Esophagus (tissue), 2 donors: ENCODE measurements around the gene OTOP3. TPM values are rescaled to one million over a fixed set of nuclear protein-coding genes. Genes with fewer than 3 reads are reported as not detected.
"Not testable (repeated sequence)": the region's sequence is repeated elsewhere in the genome, so short reads cannot be mapped to it uniquely, and the experiment has no call there.

Source experiments
- H3K27ac ChIP-seq, 2 donors: one replicate each; pipeline ENCODE4 v1.5.1; 2013; ENCODE audit warnings: low read depth in 2 of 2, mild to moderate bottlenecking in 2 of 2, inconsistent platforms in 1 of 2, low read length in 1 of 2, moderate library complexity in 1 of 2
- H3K27me3 ChIP-seq, 2 donors: one replicate each; pipeline ENCODE4 v1.6.1; 2013; ENCODE audit warnings: low read length in 2 of 2, control low read depth in 1 of 2, mild to moderate bottlenecking in 1 of 2; ENCODE audit not compliant: insufficient read depth in 2 of 2, control insufficient read depth in 1 of 2
- H3K36me3 ChIP-seq, 2 donors: one replicate each; pipeline ENCODE4 v1.6.1; 2013; ENCODE audit warnings: low read length in 1 of 2; ENCODE audit not compliant: control insufficient read depth in 2 of 2, insufficient read depth in 2 of 2
- H3K4me1 ChIP-seq, 2 donors: one replicate each; pipeline ENCODE4 v1.6.1; 2013; ENCODE audit warnings: low read length in 1 of 2; ENCODE audit not compliant: control insufficient read depth in 2 of 2, insufficient read depth in 2 of 2
- H3K4me3 ChIP-seq, 2 donors: one replicate each; pipeline ENCODE4 v1.5.1; 2013; ENCODE audit warnings: low read length in 2 of 2, mild to moderate bottlenecking in 2 of 2, low read depth in 1 of 2, moderate library complexity in 1 of 2
- H3K9me3 ChIP-seq, 2 donors: one replicate each; pipeline ENCODE4 v1.6.1; 2013; ENCODE audit warnings: mild to moderate bottlenecking in 2 of 2, low read depth in 1 of 2, low read length in 1 of 2, moderate library complexity in 1 of 2; ENCODE audit not compliant: control insufficient read depth in 2 of 2, insufficient read depth in 1 of 2
- WGBS, 2 donors: extraction: QIAGEN DNeasy Blood & Tissue Kit; methylation state at CpG; one replicate each; pipeline ENCODE4 v1.1.7; 2013; 5-methylcytosine and 5-hydroxymethylcytosine counted together
- polyA plus RNA-seq, 2 donors: library from polyadenylated mRNA; stranded (reverse); fragments of 200-250 nt; gene quantifications; one replicate each; pipeline ENCODE4 v1.2.3, GENCODE V29; 2013
- donor health status: healthy with polysubstance abuse.
- donor health status: Bipolar disorder and iron deficiency.

OTOP3 gene
- polyA plus RNA-seq, 2 donors, result 11.2 to 16.1 TPM

GRCh38 chr17:74901353-74902135 is 34.2 kb upstream of the OTOP3 start:
- H3K4me3 ChIP-seq, result no peak overlapping the region
- peaks cover 0 to 12% of the 10 kb centered on the region in 2 donors for H3K4me1 ChIP-seq
- no peak overlapping the region for H3K27ac ChIP-seq
- H3K36me3 ChIP-seq, result no peaks in the 10 kb centered on the region
- no peaks in the 10 kb centered on the region for H3K27me3 ChIP-seq
- WGBS, 2 donors, result 71 to 72% methylated on average over 14 of the region's 14 CpGs
- H3K9me3 ChIP-seq, result no peaks in the 10 kb centered on the region

GRCh38 chr17:74903034-74903433 is 32.7 kb upstream of the OTOP3 start:
- H3K36me3 ChIP-seq, result no peaks in the 10 kb centered on the region
- 85 to 86% methylated on average over 9 of the region's 9 CpGs for WGBS, 2 donors
- H3K27ac ChIP-seq, result no peak overlapping the region
- H3K27me3 ChIP-seq, result no peaks in the 10 kb centered on the region
- no peaks in the 10 kb centered on the region for H3K9me3 ChIP-seq
- no peak overlapping the region for H3K4me3 ChIP-seq
- H3K4me1 ChIP-seq, result peaks cover 0 to 19% of the 10 kb centered on the region in 2 donors

- H3K4me3 ChIP-seq, result no peak overlapping the region
- H3K9me3 ChIP-seq, result no peaks in the 10 kb centered on the region
- peaks cover 0 to 17% of the 10 kb centered on the region in 2 donors for H3K4me1 ChIP-seq
- WGBS, 2 donors, result 67 to 72% methylated on average over 6 of the region's 6 CpGs
- no peaks in the 10 kb centered on the region for H3K36me3 ChIP-seq
- no peaks in the 10 kb centered on the region for H3K27me3 ChIP-seq
- no peak overlapping the region for H3K27ac ChIP-seq
Observed at GRCh38 chr17:74903671-74904070, 32.0 kb upstream of the OTOP3 start.

GRCh38 chr17:74904687-74905409 is 30.9 kb upstream of the OTOP3 start:
- Histone ChIP-seq H3K4me3 (no peak overlapping the region), H3K36me3 (no peaks in the 10 kb centered on the region), H3K9me3 (no peaks in the 10 kb centered on the region), H3K4me1 (peaks cover 0 to 17% of the 10 kb centered on the region in 2 donors), H3K27me3 (no peaks in the 10 kb centered on the region), H3K27ac (no peak overlapping the region)
- 80 to 81% methylated on average over 7 of the region's 7 CpGs for WGBS, 2 donors

- H3K27me3 ChIP-seq, H3K36me3 ChIP-seq, H3K27ac ChIP-seq, H3K4me3 ChIP-seq, H3K9me3 ChIP-seq: not testable (repeated sequence)
- 69 to 78% methylated on average over 6 of the region's 6 CpGs for WGBS, 2 donors
- H3K4me1 ChIP-seq, result peaks cover 0 to 11% of the 10 kb centered on the region in 2 donors
Observed at GRCh38 chr17:74906214-74906793, 29.4 kb upstream of the OTOP3 start.

GRCh38 chr17:74907012-74907411 is 28.7 kb upstream of the OTOP3 start:
- 95% methylated on average over 34 of the region's 34 CpGs for WGBS, 2 donors
- Histone ChIP-seq H3K9me3 (no peaks in the 10 kb centered on the region), H3K27me3 (no peaks in the 10 kb centered on the region), H3K27ac (peak overlapping the region in 1 of 2 donors; percentile 54), H3K36me3 (no peaks in the 10 kb centered on the region), H3K4me1 (peaks cover 0 to 11% of the 10 kb centered on the region in 2 donors), H3K4me3 (no peak overlapping the region)

- not testable (repeated sequence) for H3K36me3 ChIP-seq, H3K27ac ChIP-seq, H3K4me3 ChIP-seq, H3K9me3 ChIP-seq, H3K27me3 ChIP-seq
- WGBS, 2 donors, result 73 to 79% methylated on average over 4 of the region's 4 CpGs
- H3K4me1 ChIP-seq, result peaks cover 0 to 11% of the 10 kb centered on the region in 2 donors
Observed at GRCh38 chr17:74909097-74909496, 26.6 kb upstream of the OTOP3 start.

GRCh38 chr17:74911423-74911822 is 24.3 kb upstream of the OTOP3 start:
- not testable (repeated sequence) for H3K27me3 ChIP-seq, H3K36me3 ChIP-seq, H3K9me3 ChIP-seq, H3K27ac ChIP-seq, H3K4me3 ChIP-seq
- peaks cover 0 to 11% of the 10 kb centered on the region in 2 donors for H3K4me1 ChIP-seq
- WGBS, 2 donors, result 65 to 70% methylated on average over 8 of the region's 8 CpGs

- Histone ChIP-seq H3K9me3 (peaks cover 0 to 5% of the 10 kb centered on the region in 2 donors), H3K27ac (no peak overlapping the region), H3K4me3 (no peak overlapping the region), H3K27me3 (no peaks in the 10 kb centered on the region), H3K36me3 (peaks cover 0 to 11% of the 10 kb centered on the region in 2 donors), H3K4me1 (peaks cover 0 to 8% of the 10 kb centered on the region in 2 donors)
- WGBS, 2 donors, result 85 to 88% methylated on average over 13 of the region's 13 CpGs
Observed at GRCh38 chr17:74916136-74916850, 19.4 kb upstream of the OTOP3 start.
